PFSK-1 (cell line): ENCODE measurements around the gene BFAR. TPM values are rescaled to one million over a fixed set of nuclear protein-coding genes. Genes with fewer than 3 reads are reported as not detected.

Experiments used
- FOXP2 ChIP-seq: optimal IDR thresholded peaks from 2 replicates; pipeline ENCODE3; 2011; ENCODE audit warnings: borderline replicate concordance, control low read depth, inconsistent platforms; ENCODE audit not compliant: insufficient read depth; ENCODE audit errors: extremely low read length, extremely low read depth
- POLR2AphosphoS5 ChIP-seq: IDR thresholded peaks from 2 replicates; pipeline ENCODE4 v1.6.1; 2012; ENCODE audit warnings: low read depth, mild to moderate bottlenecking, control low read depth, low read length, moderate library complexity
- SIN3A ChIP-seq: IDR thresholded peaks from 2 replicates; pipeline ENCODE4 v1.6.1; 2012; ENCODE audit warnings: mild to moderate bottlenecking, low read length, moderate library complexity, borderline replicate concordance; ENCODE audit not compliant: insufficient read depth
- TAF1 ChIP-seq: IDR thresholded peaks from 2 replicates; pipeline ENCODE4 v1.6.1; 2012; ENCODE audit warnings: low read length, control low read depth, borderline replicate concordance; ENCODE audit not compliant: insufficient read depth
- polyA plus RNA-seq: library from polyadenylated mRNA; unstranded; fragments of >200 nt; gene quantifications from one replicate; pipeline ENCODE4 v1.2.1, GENCODE V29; 2012; ENCODE audit warnings: low read depth, missing spikeins; ENCODE audit not compliant: insufficient read length
- TF ChIP-seq, protein P1 (sequence below), 2 experiments: IDR thresholded peaks; 2 replicates each; pipeline versions ENCODE4 v1.6.1 to v1.8.0; 2011 to 2012; ENCODE audit warnings: low read depth in 2 of 2, low read length in 2 of 2, control low read depth in 1 of 2, inconsistent platforms in 1 of 2, mild to moderate bottlenecking in 1 of 2, moderate library complexity in 1 of 2; ENCODE audit not compliant: insufficient read depth in 1 of 2

Gene BFAR, protein sequence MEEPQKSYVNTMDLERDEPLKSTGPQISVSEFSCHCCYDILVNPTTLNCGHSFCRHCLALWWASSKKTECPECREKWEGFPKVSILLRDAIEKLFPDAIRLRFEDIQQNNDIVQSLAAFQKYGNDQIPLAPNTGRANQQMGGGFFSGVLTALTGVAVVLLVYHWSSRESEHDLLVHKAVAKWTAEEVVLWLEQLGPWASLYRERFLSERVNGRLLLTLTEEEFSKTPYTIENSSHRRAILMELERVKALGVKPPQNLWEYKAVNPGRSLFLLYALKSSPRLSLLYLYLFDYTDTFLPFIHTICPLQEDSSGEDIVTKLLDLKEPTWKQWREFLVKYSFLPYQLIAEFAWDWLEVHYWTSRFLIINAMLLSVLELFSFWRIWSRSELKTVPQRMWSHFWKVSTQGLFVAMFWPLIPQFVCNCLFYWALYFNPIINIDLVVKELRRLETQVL
- 27.7 TPM for polyA plus RNA-seq

DNA sequence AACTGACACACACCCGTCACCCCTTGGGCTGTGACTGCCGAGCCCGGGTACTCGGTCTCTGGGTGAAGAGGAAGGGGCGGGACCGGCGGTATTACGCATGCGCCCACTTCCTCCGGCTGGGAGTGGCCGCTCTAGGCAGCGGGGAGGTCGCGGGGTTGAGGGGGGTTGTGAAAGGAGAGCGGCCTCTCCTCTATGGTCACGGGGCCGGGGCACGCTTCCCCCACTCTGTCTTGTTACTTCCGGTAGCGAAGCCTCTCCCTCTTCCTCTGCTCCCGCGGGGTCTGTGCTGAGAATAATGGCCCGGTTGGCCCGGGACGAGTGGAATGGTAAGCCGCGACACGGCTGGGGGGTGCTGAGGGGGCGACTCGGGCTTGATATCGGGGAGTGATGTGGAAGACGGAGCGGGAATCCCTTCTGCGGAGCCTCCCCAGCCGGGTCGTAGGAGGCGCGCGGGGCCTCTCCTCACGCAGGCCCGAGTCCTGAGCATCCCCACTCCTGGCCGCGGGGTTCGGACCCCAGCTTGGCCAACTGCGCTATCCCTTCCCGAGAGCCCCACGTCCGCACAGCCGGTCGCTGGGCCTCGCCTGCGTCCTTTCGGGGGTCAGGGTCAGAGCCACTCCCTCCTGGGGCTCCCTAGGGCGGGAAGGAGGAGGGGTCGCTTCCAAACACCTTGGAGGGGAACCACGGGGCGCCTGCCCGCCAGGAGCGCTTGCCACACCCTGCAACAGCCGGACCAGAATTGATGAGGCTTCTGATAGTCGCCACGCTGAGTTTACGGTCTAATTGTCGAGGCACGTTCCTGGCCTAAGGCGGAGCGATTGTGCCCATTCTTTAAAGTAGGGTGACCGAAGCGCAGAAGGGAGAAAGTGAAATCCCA, at the start of gene BFAR:
Gene BFAR, plus strand, starts transcription at position 259 of the 877 bp plus-strand sequence. CDS start 11,396 bp downstream, outside the sequence.
- TF ChIP-seq TAF1 (peak; percentile 90; the same call in 1 of the 2 replicates), POLR2AphosphoS5 (peak; percentile 96), FOXP2 (peak; percentile 48), SIN3A (no peak)
- TF ChIP-seq, protein P1, sequence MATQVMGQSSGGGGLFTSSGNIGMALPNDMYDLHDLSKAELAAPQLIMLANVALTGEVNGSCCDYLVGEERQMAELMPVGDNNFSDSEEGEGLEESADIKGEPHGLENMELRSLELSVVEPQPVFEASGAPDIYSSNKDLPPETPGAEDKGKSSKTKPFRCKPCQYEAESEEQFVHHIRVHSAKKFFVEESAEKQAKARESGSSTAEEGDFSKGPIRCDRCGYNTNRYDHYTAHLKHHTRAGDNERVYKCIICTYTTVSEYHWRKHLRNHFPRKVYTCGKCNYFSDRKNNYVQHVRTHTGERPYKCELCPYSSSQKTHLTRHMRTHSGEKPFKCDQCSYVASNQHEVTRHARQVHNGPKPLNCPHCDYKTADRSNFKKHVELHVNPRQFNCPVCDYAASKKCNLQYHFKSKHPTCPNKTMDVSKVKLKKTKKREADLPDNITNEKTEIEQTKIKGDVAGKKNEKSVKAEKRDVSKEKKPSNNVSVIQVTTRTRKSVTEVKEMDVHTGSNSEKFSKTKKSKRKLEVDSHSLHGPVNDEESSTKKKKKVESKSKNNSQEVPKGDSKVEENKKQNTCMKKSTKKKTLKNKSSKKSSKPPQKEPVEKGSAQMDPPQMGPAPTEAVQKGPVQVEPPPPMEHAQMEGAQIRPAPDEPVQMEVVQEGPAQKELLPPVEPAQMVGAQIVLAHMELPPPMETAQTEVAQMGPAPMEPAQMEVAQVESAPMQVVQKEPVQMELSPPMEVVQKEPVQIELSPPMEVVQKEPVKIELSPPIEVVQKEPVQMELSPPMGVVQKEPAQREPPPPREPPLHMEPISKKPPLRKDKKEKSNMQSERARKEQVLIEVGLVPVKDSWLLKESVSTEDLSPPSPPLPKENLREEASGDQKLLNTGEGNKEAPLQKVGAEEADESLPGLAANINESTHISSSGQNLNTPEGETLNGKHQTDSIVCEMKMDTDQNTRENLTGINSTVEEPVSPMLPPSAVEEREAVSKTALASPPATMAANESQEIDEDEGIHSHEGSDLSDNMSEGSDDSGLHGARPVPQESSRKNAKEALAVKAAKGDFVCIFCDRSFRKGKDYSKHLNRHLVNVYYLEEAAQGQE (IDR thresholded peaks at IDR 0.05; ENCODE audit: insufficient read depth in 1 of 2, low read depth in 2 of 2, low read length in 2 of 2): peak in 1 of 2 experiments; percentile 58; a peak in 1 of 4 replicates

DNA sequence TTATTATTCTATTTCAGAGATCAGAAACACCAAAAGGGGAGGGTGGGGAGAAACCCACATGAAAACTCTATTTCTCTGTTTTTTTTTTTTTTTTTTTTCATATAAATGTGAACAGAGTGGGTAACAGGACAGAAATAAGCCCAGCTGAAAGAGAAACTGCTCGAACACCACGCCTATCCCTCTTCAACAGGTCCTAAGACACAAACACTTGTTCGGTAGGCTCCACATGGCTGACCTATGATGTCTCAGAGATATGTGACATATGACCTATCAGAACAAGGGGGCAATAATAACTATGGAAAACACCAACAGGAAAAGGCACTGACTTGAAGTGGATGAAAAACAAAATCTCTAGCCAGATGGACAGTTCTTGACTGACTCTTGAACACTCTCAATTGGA, 47.5 kb upstream of the BFAR start:
- TF ChIP-seq FOXP2 (no peak), TAF1 (no peak), POLR2AphosphoS5 (no peak), SIN3A (no peak)
- TF ChIP-seq, protein P1 (IDR thresholded peaks at IDR 0.05; ENCODE audit: insufficient read depth in 1 of 2, low read depth in 2 of 2, low read length in 2 of 2): no peak

DNA sequence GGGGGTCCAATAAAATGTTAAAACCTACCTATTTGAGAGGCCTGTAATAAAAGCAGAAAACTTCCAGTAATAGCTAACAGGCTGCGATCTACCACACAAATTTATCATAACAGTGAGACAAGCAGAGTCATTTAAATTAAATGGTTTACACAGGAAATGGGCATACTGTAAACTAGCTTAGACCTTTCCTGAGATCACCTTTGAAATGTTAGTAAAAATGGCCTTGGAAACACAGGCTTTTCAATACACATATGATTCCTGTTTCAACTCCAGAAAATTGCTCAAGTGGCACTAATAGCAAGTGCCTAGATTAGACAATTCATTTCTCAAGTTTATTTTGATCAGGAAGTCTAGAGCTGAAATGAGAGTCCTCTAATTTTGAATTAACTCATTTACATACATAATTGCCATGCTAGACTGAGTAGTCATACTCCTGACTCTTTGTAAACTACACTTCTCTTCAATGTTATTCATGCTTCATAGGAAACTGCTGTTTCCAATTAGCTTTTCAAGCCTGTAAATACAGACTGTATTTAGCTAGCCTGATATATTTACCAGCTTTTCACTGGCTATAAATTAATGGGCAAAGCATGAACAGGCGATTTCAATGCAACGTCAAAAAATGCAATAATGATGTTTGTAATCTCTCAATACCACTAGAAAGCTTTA, 46.0 kb upstream of the BFAR start:
- no peak for TF ChIP-seq SIN3A
- TF ChIP-seq FOXP2: no peak
- TF ChIP-seq POLR2AphosphoS5: no peak
- TF ChIP-seq, protein P1 (IDR thresholded peaks at IDR 0.05; ENCODE audit: insufficient read depth in 1 of 2, low read depth in 2 of 2, low read length in 2 of 2): no peak
- no peak for TF ChIP-seq TAF1

DNA sequence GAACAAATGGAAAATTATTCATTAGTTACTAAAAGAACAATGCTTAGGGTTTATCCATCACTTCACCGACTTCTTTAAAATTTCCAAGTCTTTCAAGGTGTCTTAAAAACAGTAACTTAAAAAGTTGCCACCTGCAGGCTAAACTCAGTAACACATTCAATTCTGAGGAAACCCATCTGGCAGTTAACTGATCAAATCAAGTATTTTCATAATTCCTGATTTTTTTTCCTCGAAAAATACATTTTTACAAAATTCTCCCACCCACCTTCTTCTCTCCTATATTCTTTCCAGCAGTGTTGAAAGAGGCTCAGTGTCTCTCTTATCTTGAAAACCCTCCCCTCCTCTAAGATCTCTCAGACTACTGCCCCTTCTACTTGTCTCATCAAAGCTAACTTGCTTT, 32.6 kb upstream of the BFAR start:
- TF ChIP-seq SIN3A: no peak
- TF ChIP-seq, protein P1 (IDR thresholded peaks at IDR 0.05; ENCODE audit: insufficient read depth in 1 of 2, low read depth in 2 of 2, low read length in 2 of 2): no peak
- TF ChIP-seq FOXP2: no peak
- TF ChIP-seq POLR2AphosphoS5: no peak
